A673 (cell line): Measurements from ENCODE around the gene DPF3. TPM values are rescaled to one million over a fixed set of nuclear protein-coding genes. Genes with fewer than 3 reads are reported as not detected.
A peak's percentile ranks its signal among the peaks of the same experiment; 100 is the strongest.

Source experiments
- BruUV-seq: library from RNA; stranded (reverse); fragments of 400-500 nt; replicated peaks from 2 replicates; lab custom pipeline; 2021; lab: Mats Ljungman, UMichigan
- CTCF ChIA-PET: fragments of 300-600 bp; sonication (Branson Sonifier 250); formaldehyde crosslinking; loops from one replicate; lab custom pipeline; 2022; ENCODE audit warnings: antibody characterized with exemption; lab: Charles Lee
- POLR2A ChIA-PET: fragments of 300-600 bp; sonication (Branson Sonifier 250); formaldehyde crosslinking; loops from one replicate; lab custom pipeline; 2022; ENCODE audit warnings: antibody characterized with exemption; ENCODE audit not compliant: low non-redundant PET; lab: Charles Lee
- DNase-seq: peaks from one replicate; pipeline ENCODE4 v3.0.0-alpha.2; 2015; ENCODE audit warnings: low spot score
- H3K27ac ChIP-seq: fragments of 200-600 bp; sonication (generic); 2 replicates; pipeline ENCODE4 v1.5.1; 2016; ENCODE audit warnings: mixed run types, low read depth, mild to moderate bottlenecking, mixed read lengths, antibody characterized with exemption, low read length; ENCODE audit not compliant: poor library complexity, severe bottlenecking
- H3K27me3 ChIP-seq: fragments of 200-600 bp; sonication (generic); replicated peaks from 2 replicates; pipeline ENCODE4 v1.6.1; 2017; ENCODE audit warnings: mixed run types, low read depth, mild to moderate bottlenecking, mixed read lengths, antibody characterized with exemption, low read length; ENCODE audit not compliant: insufficient read depth, poor library complexity
- H3K36me3 ChIP-seq: fragments of 200-600 bp; sonication (generic); 2 replicates; pipeline ENCODE4 v1.6.1; 2016; ENCODE audit warnings: mixed run types, mild to moderate bottlenecking, mixed read lengths, antibody characterized with exemption, low read length; ENCODE audit not compliant: insufficient read depth, poor library complexity, severe bottlenecking
- H3K4me1 ChIP-seq: fragments of 200-600 bp; sonication (generic); 2 replicates; pipeline ENCODE4 v1.6.1; 2017; ENCODE audit warnings: mixed run types, mild to moderate bottlenecking, mixed read lengths, antibody characterized with exemption, low read length; ENCODE audit not compliant: insufficient read depth, poor library complexity, severe bottlenecking
- H3K4me3 ChIP-seq: fragments of 200-600 bp; sonication (generic); 2 replicates; pipeline ENCODE4 v1.5.1; 2016; ENCODE audit warnings: low read depth, mixed run types, mild to moderate bottlenecking, mixed read lengths, low read length; ENCODE audit not compliant: poor library complexity, severe bottlenecking
- H3K9me3 ChIP-seq: fragments of 200-600 bp; sonication (generic); 2 replicates; pipeline ENCODE4 v1.6.1; 2016; ENCODE audit warnings: mixed run types, low read depth, mild to moderate bottlenecking, mixed read lengths, antibody characterized with exemption, low read length; ENCODE audit not compliant: poor library complexity, severe bottlenecking
- EZH2 ChIP-seq: fragments of 200-600 bp; sonication (generic); IDR thresholded peaks from 2 replicates; pipeline ENCODE4 v1.6.1; 2017; ENCODE audit warnings: borderline replicate concordance, low read depth, mild to moderate bottlenecking, mixed read lengths, antibody characterized with exemption, low read length; ENCODE audit not compliant: poor library complexity, severe bottlenecking
- intact Hi-C: fragments of 100-400 bp; cut with micrococcal nuclease; formaldehyde crosslinking; loops from one replicate; pipeline ENCODE4 v1.10.0; 2022; ENCODE audit not compliant: unreplicated experiment
- total RNA-seq: library from RNA; stranded (reverse); gene quantifications from 2 replicates; pipeline ENCODE4 v1.2.3, GENCODE V29; 2021
- TF ChIP-seq, protein P1 (sequence below): fragments of 300-800, 200-600 bp; sonication (generic); conservative IDR thresholded peaks from 2 replicates; pipeline ENCODE4 v1.5.1; 2017; ENCODE audit warnings: low read depth, mild to moderate bottlenecking, antibody characterized with exemption, low read length, moderate library complexity, mixed read lengths

Gene DPF3
- total RNA-seq, 1 experiment from 2014 or later = 15.7 TPM

GRCh38 chr14:72920008-72920407 lies 26.1 kb upstream of the DPF3 start:
- CTCF ChIA-PET = no interaction called here
- POLR2A ChIA-PET = no interaction called here
- no peak for DNase-seq
- no TSS peak for BruUV-seq
- no peak overlapping the region for H3K27ac ChIP-seq
- no peaks in the 10 kb centered on the region for H3K4me1 ChIP-seq
- no peaks in the 10 kb centered on the region for H3K36me3 ChIP-seq
- no peak for TF ChIP-seq EZH2
- TF ChIP-seq, protein P1, sequence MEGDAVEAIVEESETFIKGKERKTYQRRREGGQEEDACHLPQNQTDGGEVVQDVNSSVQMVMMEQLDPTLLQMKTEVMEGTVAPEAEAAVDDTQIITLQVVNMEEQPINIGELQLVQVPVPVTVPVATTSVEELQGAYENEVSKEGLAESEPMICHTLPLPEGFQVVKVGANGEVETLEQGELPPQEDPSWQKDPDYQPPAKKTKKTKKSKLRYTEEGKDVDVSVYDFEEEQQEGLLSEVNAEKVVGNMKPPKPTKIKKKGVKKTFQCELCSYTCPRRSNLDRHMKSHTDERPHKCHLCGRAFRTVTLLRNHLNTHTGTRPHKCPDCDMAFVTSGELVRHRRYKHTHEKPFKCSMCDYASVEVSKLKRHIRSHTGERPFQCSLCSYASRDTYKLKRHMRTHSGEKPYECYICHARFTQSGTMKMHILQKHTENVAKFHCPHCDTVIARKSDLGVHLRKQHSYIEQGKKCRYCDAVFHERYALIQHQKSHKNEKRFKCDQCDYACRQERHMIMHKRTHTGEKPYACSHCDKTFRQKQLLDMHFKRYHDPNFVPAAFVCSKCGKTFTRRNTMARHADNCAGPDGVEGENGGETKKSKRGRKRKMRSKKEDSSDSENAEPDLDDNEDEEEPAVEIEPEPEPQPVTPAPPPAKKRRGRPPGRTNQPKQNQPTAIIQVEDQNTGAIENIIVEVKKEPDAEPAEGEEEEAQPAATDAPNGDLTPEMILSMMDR = peak; percentile 31; the same call in 1 of the 2 replicates
- intact Hi-C loops = no loop called here
- no peak overlapping the region for H3K4me3 ChIP-seq
- no peaks in the 10 kb centered on the region for H3K9me3 ChIP-seq
- H3K27me3 ChIP-seq = no peaks in the 10 kb centered on the region

DNA sequence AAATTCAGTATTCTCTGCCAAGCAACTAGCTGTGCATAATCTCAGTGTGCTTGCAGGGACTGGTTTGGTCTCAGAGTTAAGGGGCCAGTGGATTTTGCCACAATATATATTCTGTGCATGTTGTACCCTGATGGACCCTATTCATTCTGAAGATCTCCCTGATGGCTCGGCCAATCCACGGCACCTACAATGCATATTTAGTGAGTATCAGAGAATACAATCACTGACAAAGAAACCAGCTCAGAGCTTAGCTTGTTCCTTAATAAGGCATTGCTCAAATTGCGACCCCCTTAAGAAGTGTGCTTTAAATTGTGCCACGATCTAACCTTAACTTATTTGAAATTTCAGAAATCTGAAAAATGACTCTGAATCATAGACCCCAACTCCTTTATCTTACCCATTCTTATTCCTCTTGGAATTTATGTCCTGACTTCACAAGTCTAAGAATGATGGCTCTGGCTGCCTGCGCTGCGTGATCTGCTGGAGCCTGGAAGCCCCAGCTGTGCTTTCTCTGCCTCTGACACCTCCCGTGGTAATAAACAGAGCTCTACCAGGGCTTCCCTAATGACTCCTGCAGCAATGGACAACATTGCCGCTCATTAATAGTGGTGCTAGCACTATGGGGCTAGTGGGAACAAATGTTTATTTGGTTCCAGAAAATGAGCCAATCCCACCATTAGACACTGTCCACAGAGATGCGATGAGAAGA lies 23.3 kb upstream of the DPF3 start:
- Histone ChIP-seq H3K27ac (no peak overlapping the region), H3K36me3 (no peaks in the 10 kb centered on the region), H3K27me3 (no peaks in the 10 kb centered on the region), H3K4me3 (no peak overlapping the region), H3K4me1 (no peaks in the 10 kb centered on the region), H3K9me3 (no peaks in the 10 kb centered on the region)
- intact Hi-C loops = no loop called here
- BruUV-seq = no TSS peak
- ChIA-PET CTCF (interaction anchor here (0.5 to 1.1 kb wide), 2 partner anchors 15 to 31 kb away, joined by 4 to 5 read pairs; no protein-coding TSS in a partner anchor), POLR2A (interaction anchor here (0.5 kb wide), 1 partner anchor 111 kb away, joined by 10 read pairs; no protein-coding TSS in a partner anchor)
- DNase-seq = no peak
- TF ChIP-seq EZH2 = no peak
- TF ChIP-seq, protein P1 = no peak

DNA sequence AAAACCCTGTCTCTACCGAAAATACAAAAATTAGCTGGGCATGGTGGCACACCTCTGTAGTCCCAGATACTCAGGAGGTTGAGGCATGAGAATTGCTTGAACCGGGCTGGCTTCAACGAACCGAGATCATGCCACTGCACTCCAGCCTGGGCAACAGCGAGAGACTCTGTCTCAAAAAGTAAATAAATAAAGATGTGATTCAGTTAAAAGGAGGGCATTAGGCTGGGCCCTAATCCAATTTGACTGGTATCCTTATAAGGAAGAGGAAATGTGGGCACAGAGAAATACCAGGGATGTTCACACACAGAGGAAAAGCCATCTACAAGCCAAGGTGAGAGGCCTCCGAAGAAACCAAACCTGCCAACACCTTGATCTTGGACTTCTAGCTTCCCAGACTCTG lies 22.3 kb upstream of the DPF3 start:
- intact Hi-C loops = no loop called here
- no peaks in the 10 kb centered on the region for H3K9me3 ChIP-seq
- POLR2A ChIA-PET = no interaction called here
- H3K4me1 ChIP-seq = no peaks in the 10 kb centered on the region
- CTCF ChIA-PET = interaction anchor here (0.6 kb wide), 1 partner anchor 32 kb away, joined by 3 read pairs; no protein-coding TSS in a partner anchor
- H3K36me3 ChIP-seq = no peaks in the 10 kb centered on the region
- DNase-seq = no peak
- H3K27me3 ChIP-seq = no peaks in the 10 kb centered on the region
- no peak overlapping the region for H3K27ac ChIP-seq
- H3K4me3 ChIP-seq = no peak overlapping the region
- BruUV-seq = no TSS peak
- TF ChIP-seq, protein P1 = no peak
- no peak for TF ChIP-seq EZH2
